A673 (cell line): ENCODE data around the gene MAFF. TPM values are rescaled to one million over a fixed set of nuclear protein-coding genes. Genes with fewer than 3 reads are reported as not detected.

ENCODE experiments used
- BruUV-seq: library from RNA; stranded (reverse); fragments of 400-500 nt; replicated peaks from 2 replicates; lab custom pipeline; 2021; lab: Mats Ljungman, UMichigan
- CTCF ChIA-PET: fragments of 300-600 bp; sonication (Branson Sonifier 250); formaldehyde crosslinking; loops from one replicate; lab custom pipeline; 2022; ENCODE audit warnings: antibody characterized with exemption; lab: Charles Lee
- POLR2A ChIA-PET: fragments of 300-600 bp; sonication (Branson Sonifier 250); formaldehyde crosslinking; loops from one replicate; lab custom pipeline; 2022; ENCODE audit warnings: antibody characterized with exemption; ENCODE audit not compliant: low non-redundant PET; lab: Charles Lee
- DNase-seq: peaks from one replicate; pipeline ENCODE4 v3.0.0-alpha.2; 2015; ENCODE audit warnings: low spot score
- H3K27ac ChIP-seq: fragments of 200-600 bp; sonication (generic); 2 replicates; pipeline ENCODE4 v1.5.1; 2016; ENCODE audit warnings: mixed run types, low read depth, mild to moderate bottlenecking, mixed read lengths, antibody characterized with exemption, low read length; ENCODE audit not compliant: poor library complexity, severe bottlenecking
- H3K27me3 ChIP-seq: fragments of 200-600 bp; sonication (generic); replicated peaks from 2 replicates; pipeline ENCODE4 v1.6.1; 2017; ENCODE audit warnings: mixed run types, low read depth, mild to moderate bottlenecking, mixed read lengths, antibody characterized with exemption, low read length; ENCODE audit not compliant: insufficient read depth, poor library complexity
- H3K36me3 ChIP-seq: fragments of 200-600 bp; sonication (generic); 2 replicates; pipeline ENCODE4 v1.6.1; 2016; ENCODE audit warnings: mixed run types, mild to moderate bottlenecking, mixed read lengths, antibody characterized with exemption, low read length; ENCODE audit not compliant: insufficient read depth, poor library complexity, severe bottlenecking
- H3K4me1 ChIP-seq: fragments of 200-600 bp; sonication (generic); 2 replicates; pipeline ENCODE4 v1.6.1; 2017; ENCODE audit warnings: mixed run types, mild to moderate bottlenecking, mixed read lengths, antibody characterized with exemption, low read length; ENCODE audit not compliant: insufficient read depth, poor library complexity, severe bottlenecking
- H3K4me3 ChIP-seq: fragments of 200-600 bp; sonication (generic); 2 replicates; pipeline ENCODE4 v1.5.1; 2016; ENCODE audit warnings: low read depth, mixed run types, mild to moderate bottlenecking, mixed read lengths, low read length; ENCODE audit not compliant: poor library complexity, severe bottlenecking
- H3K9me3 ChIP-seq: fragments of 200-600 bp; sonication (generic); 2 replicates; pipeline ENCODE4 v1.6.1; 2016; ENCODE audit warnings: mixed run types, low read depth, mild to moderate bottlenecking, mixed read lengths, antibody characterized with exemption, low read length; ENCODE audit not compliant: poor library complexity, severe bottlenecking
- CTCF ChIP-seq: fragments of 300-800, 200-600 bp; sonication (generic); conservative IDR thresholded peaks from 2 replicates; pipeline ENCODE4 v1.5.1; 2017; ENCODE audit warnings: low read depth, mild to moderate bottlenecking, antibody characterized with exemption, low read length, moderate library complexity, mixed read lengths
- EZH2 ChIP-seq: fragments of 200-600 bp; sonication (generic); IDR thresholded peaks from 2 replicates; pipeline ENCODE4 v1.6.1; 2017; ENCODE audit warnings: borderline replicate concordance, low read depth, mild to moderate bottlenecking, mixed read lengths, antibody characterized with exemption, low read length; ENCODE audit not compliant: poor library complexity, severe bottlenecking
- intact Hi-C: fragments of 100-400 bp; cut with micrococcal nuclease; formaldehyde crosslinking; loops from one replicate; pipeline ENCODE4 v1.10.0; 2022; ENCODE audit not compliant: unreplicated experiment
- total RNA-seq: library from RNA; stranded (reverse); gene quantifications from 2 replicates; pipeline ENCODE4 v1.2.3, GENCODE V29; 2021

The MAFF gene
- total RNA-seq, 1 experiment from 2014 or later: 6.3 TPM

GRCh38 chr22:38164551-38164918 lies 37.3 kb upstream of the MAFF start:
- POLR2A ChIA-PET: no interaction called here

GRCh38 chr22:38165922-38166593 lies 35.7 kb upstream of the MAFF start:
- Histone ChIP-seq H3K4me3 (no peak overlapping the region), H3K36me3 (peaks cover 12% of the 10 kb centered on the region), H3K27me3 (no peaks in the 10 kb centered on the region), H3K9me3 (no peaks in the 10 kb centered on the region), H3K27ac (no peak overlapping the region), H3K4me1 (peaks cover 7% of the 10 kb centered on the region)
- ChIA-PET POLR2A (no interaction called here), CTCF (no interaction called here)
- intact Hi-C loops: no loop called here
- DNase-seq: no peak
- no TSS peak for BruUV-seq
- TF ChIP-seq EZH2: no peak
- TF ChIP-seq CTCF: no peak

More at GRCh38 chr22:38164551-38164918, 37.3 kb upstream of the MAFF start:
- no peak overlapping the region for H3K4me3 ChIP-seq
- no TSS peak for BruUV-seq
- peaks cover 7% of the 10 kb centered on the region for H3K4me1 ChIP-seq
- DNase-seq: no peak
- TF ChIP-seq CTCF: no peak
- no peak for TF ChIP-seq EZH2
- H3K36me3 ChIP-seq: peaks cover 12% of the 10 kb centered on the region
- intact Hi-C loops: no loop called here
- no peaks in the 10 kb centered on the region for H3K9me3 ChIP-seq
- H3K27me3 ChIP-seq: no peaks in the 10 kb centered on the region
- CTCF ChIA-PET: no interaction called here
- H3K27ac ChIP-seq: no peak overlapping the region

GRCh38 chr22:38167988-38168407 lies 33.8 kb upstream of the MAFF start:
- Histone ChIP-seq H3K4me3 (no peak overlapping the region), H3K9me3 (no peaks in the 10 kb centered on the region), H3K4me1 (peaks cover 7% of the 10 kb centered on the region), H3K36me3 (peaks cover 12% of the 10 kb centered on the region), H3K27me3 (no peaks in the 10 kb centered on the region), H3K27ac (no peak overlapping the region)
- CTCF ChIA-PET: no interaction called here
- TF ChIP-seq CTCF (no peak), EZH2 (no peak)
- intact Hi-C loops: no loop called here
- POLR2A ChIA-PET: no interaction called here
- no peak for DNase-seq
- BruUV-seq: no TSS peak
